B cell (primary cell): ENCODE data around the gene SLC25A6. TPM values are rescaled to one million over a fixed set of nuclear protein-coding genes. Genes with fewer than 3 reads are reported as not detected.

Experiments used
- ATAC-seq: fragments of 200-7000 bp; cut with Tn5 transposase; one replicate; pipeline ENCODE4 v1.10.0; 2021; ENCODE audit warnings: low read depth, mild to moderate bottlenecking, moderate number of reproducible peaks, moderate library complexity
- CTCF ChIA-PET: fragments of 350-600 bp; sonication (Branson Sonifier 250); formaldehyde crosslinking; loops from one replicate; lab custom pipeline; 2021; ENCODE audit warnings: antibody characterized with exemption, inconsistent platforms; lab: Charles Lee
- POLR2A ChIA-PET: fragments of 350-600 bp; sonication (Branson Sonifier 250); formaldehyde crosslinking; loops from one replicate; lab custom pipeline; 2021; ENCODE audit warnings: antibody characterized with exemption; lab: Charles Lee
- DNase-seq: peaks from one replicate; pipeline ENCODE4 v3.0.0; 2013
- H2AFZ ChIP-seq: 2 replicates; pipeline ENCODE4 v1.6.1; 2012; ENCODE audit warnings: mild to moderate bottlenecking, low read depth, low read length; ENCODE audit not compliant: insufficient read depth, poor library complexity, severe bottlenecking
- H3K27ac ChIP-seq, 2 donors: 1 replicate in 1 of 2; 2 replicates in 1 of 2; pipeline ENCODE4 v1.5.1; 2012 to 2013; ENCODE audit warnings: low read length in 2 of 2, mild to moderate bottlenecking in 2 of 2, moderate library complexity in 1 of 2
- H3K27me3 ChIP-seq, 4 experiments: fragments of 200-600 bp in 1 of 4; sonication (generic) in 1 of 4; replicated peaks in 1 of 4; 1 replicate in 2 of 4; 2 replicates in 2 of 4; pipeline versions ENCODE4 v1.6.1 to v1.7.0; 2013 to 2016; ENCODE audit warnings: low read length in 3 of 4, mild to moderate bottlenecking in 2 of 4, mixed read lengths in 1 of 4, moderate library complexity in 1 of 4; ENCODE audit not compliant: insufficient read depth in 4 of 4, control insufficient read depth in 3 of 4; ENCODE audit errors: control extremely low read depth in 1 of 4
- H3K36me3 ChIP-seq, 2 experiments: replicated peaks in 1 of 2; 1 replicate in 1 of 2; 2 replicates in 1 of 2; pipeline versions ENCODE4 v1.6.1 to v1.7.1; 2013; ENCODE audit warnings: low read length in 1 of 2; ENCODE audit not compliant: insufficient read depth in 2 of 2, control insufficient read depth in 1 of 2; ENCODE audit errors: control extremely low read depth in 1 of 2, extremely low read depth in 1 of 2
- H3K4me1 ChIP-seq, 2 donors: fragments of 200-600 bp in 1 of 2; sonication (generic) in 1 of 2; 1 replicate in 1 of 2; 2 replicates in 1 of 2; pipeline versions ENCODE4 v1.5.1 to v1.6.1; 2013 to 2017; ENCODE audit warnings: low read length in 2 of 2; ENCODE audit not compliant: control insufficient read depth in 2 of 2, insufficient read depth in 2 of 2
- H3K4me2 ChIP-seq: replicated peaks from 2 replicates; pipeline ENCODE3; 2012; ENCODE audit warnings: mild to moderate bottlenecking, low read depth, low read length; ENCODE audit not compliant: poor library complexity, severe bottlenecking
- H3K4me3 ChIP-seq, 5 experiments: fragments of 200-600 bp in 1 of 5; sonication (generic) in 1 of 5; 1 replicate in 3 of 5; 2 replicates in 2 of 5; pipeline versions ENCODE4 v1.5.1 to v1.7.0; 2011 to 2016; ENCODE audit warnings: low read length in 4 of 5, mild to moderate bottlenecking in 4 of 5, low read depth in 2 of 5, control low read depth in 1 of 5, moderate library complexity in 1 of 5; ENCODE audit not compliant: insufficient read depth in 1 of 5; ENCODE audit errors: control extremely low read depth in 1 of 5, extremely low read depth in 1 of 5
- H3K79me2 ChIP-seq: fragments of 200-600 bp; sonication (generic); one replicate; pipeline ENCODE4 v1.6.0; 2016; ENCODE audit warnings: low read length; ENCODE audit not compliant: control insufficient read depth, insufficient read depth
- H3K9ac ChIP-seq: fragments of 200-600 bp; sonication (generic); 2 replicates; pipeline ENCODE4 v1.6.1; 2017; ENCODE audit warnings: mild to moderate bottlenecking, low read length, moderate library complexity
- H3K9me3 ChIP-seq, 3 donors: one replicate each; pipeline versions ENCODE4 v1.6.1 to v1.7.1; 2013; ENCODE audit warnings: low read length in 2 of 3; ENCODE audit not compliant: control insufficient read depth in 2 of 3, insufficient read depth in 1 of 3; ENCODE audit errors: control extremely low read depth in 1 of 3
- H4K20me1 ChIP-seq: 2 replicates; pipeline ENCODE4 v1.6.0; 2012; ENCODE audit warnings: mild to moderate bottlenecking, low read length; ENCODE audit not compliant: insufficient read depth, control insufficient read depth, poor library complexity, severe bottlenecking
- H3K27ac Mint-ChIP-seq: one replicate; pipeline ENCODE4 v1.8.0; 2021; ENCODE audit warnings: mixed read lengths
- H3K27me3 Mint-ChIP-seq: one replicate; pipeline ENCODE4 v1.8.0; 2021; ENCODE audit warnings: mixed read lengths
- H3K4me1 Mint-ChIP-seq: one replicate; pipeline ENCODE4 v1.8.0; 2021; ENCODE audit warnings: mixed read lengths
- H3K4me3 Mint-ChIP-seq: one replicate; pipeline ENCODE4 v1.8.0; 2021; ENCODE audit warnings: mixed read lengths
- H3K9me3 Mint-ChIP-seq: one replicate; pipeline ENCODE4 v1.8.0; 2022; ENCODE audit warnings: mixed read lengths; ENCODE audit not compliant: insufficient read depth
- CTCF ChIP-seq: fragments of 200-600 bp; IDR thresholded peaks from one replicate; pipeline ENCODE4 v1.8.0; 2022; ENCODE audit warnings: antibody characterized with exemption, mild to moderate bottlenecking
- EZH2 ChIP-seq: IDR thresholded peaks from 2 replicates; pipeline ENCODE4 v1.6.1; 2012; ENCODE audit warnings: borderline replicate concordance, low read depth, mild to moderate bottlenecking, moderate library complexity, low read length; ENCODE audit not compliant: insufficient read depth, poor library complexity, severe bottlenecking
- WGBS: methylation state at CpG from one replicate; pipeline ENCODE4 v1.1.5; 2013; ENCODE audit warnings: missing lambda C conversion rate; ENCODE audit not compliant: insufficient coverage; 5-methylcytosine and 5-hydroxymethylcytosine counted together
- intact Hi-C: fragments of 100-400 bp; cut with micrococcal nuclease; formaldehyde crosslinking; loops from one replicate; pipeline ENCODE4 v1.10.0; 2022
- polyA plus RNA-seq: library from polyadenylated mRNA; depleted of rRNA; stranded (reverse); fragments of >200 nt; gene quantifications from 2 replicates; pipeline ENCODE4 v1.2.3, GENCODE V29; 2012
- total RNA-seq, 2 donors: library from RNA; stranded (reverse); fragments of 120-200 nt in 1 of 2; gene quantifications; 1 replicate in 1 of 2; 2 replicates in 1 of 2; pipeline versions ENCODE4 v1.2.3 to v1.2.4, GENCODE V29; 2013 to 2022

Gene SLC25A6
- total and polyA plus RNA-seq, 2 donors (not counting 1 experiment from before 2014, with no cell fraction given): 343 to 642 TPM

GRCh38 chrX:1425381-1425780 is 33.5 kb upstream of the SLC25A6 start:
- Histone ChIP-seq H2AFZ (no peak overlapping the region), H3K27ac (no peak overlapping the region), H4K20me1 (no peaks in the 10 kb centered on the region), H3K4me3 (no peak overlapping the region), H3K4me2 (no peak overlapping the region), H3K36me3 (peaks cover 4 to 38% of the 10 kb centered on the region in 2 experiments), H3K9me3 (peaks cover 0 to 28% (median 16%) of the 10 kb centered on the region in 3 donors), H3K4me1 (no peaks in the 10 kb centered on the region), H3K79me2 (no peaks in the 10 kb centered on the region), H3K27me3 (no peaks in the 10 kb centered on the region), H3K9ac (no peak overlapping the region)
- POLR2A ChIA-PET: no interaction called here
- ATAC-seq (no peak), DNase-seq (no peak)
- TF ChIP-seq CTCF: no peak
- TF ChIP-seq EZH2: no peak
- Mint-ChIP-seq H3K4me3 (no peak overlapping the region), H3K27me3 (no peaks in the 10 kb centered on the region), H3K4me1 (no peaks in the 10 kb centered on the region), H3K9me3 (peaks cover 6% of the 10 kb centered on the region), H3K27ac (no peak overlapping the region)
- 92% methylated on average over 8 of the region's 10 CpGs for WGBS
- CTCF ChIA-PET: no interaction called here
- intact Hi-C loops: no loop called here

- no peak for ATAC-seq
- no peaks in the 10 kb centered on the region for H4K20me1 ChIP-seq
- H3K27me3 Mint-ChIP-seq: no peaks in the 10 kb centered on the region
- H3K27me3 ChIP-seq: no peaks in the 10 kb centered on the region
- H3K79me2 ChIP-seq: no peaks in the 10 kb centered on the region
- no peaks in the 10 kb centered on the region for H3K4me1 ChIP-seq
- intact Hi-C loops: no loop called here
- WGBS: 81% methylated on average over 9 of the region's 9 CpGs
- H3K4me3 ChIP-seq: no peak overlapping the region
- no peak overlapping the region for H3K9ac ChIP-seq
- H3K4me1 Mint-ChIP-seq: no peaks in the 10 kb centered on the region
- H3K36me3 ChIP-seq: peaks cover 4 to 38% of the 10 kb centered on the region in 2 experiments
- peaks cover 9% of the 10 kb centered on the region for H3K9me3 Mint-ChIP-seq
- H3K27ac Mint-ChIP-seq: no peak overlapping the region
- no peak overlapping the region for H2AFZ ChIP-seq
- ChIA-PET CTCF (no interaction called here), POLR2A (no interaction called here)
- no peak for DNase-seq
- H3K9me3 ChIP-seq: peaks cover 0 to 36% (median 16%) of the 10 kb centered on the region in 3 donors
- no peak overlapping the region for H3K27ac ChIP-seq
- no peak overlapping the region for H3K4me2 ChIP-seq
- TF ChIP-seq EZH2: no peak
- no peak for TF ChIP-seq CTCF
- H3K4me3 Mint-ChIP-seq: no peak overlapping the region
Measured at GRCh38 chrX:1424147-1424851, 32.4 kb upstream of the SLC25A6 start.
